Psoas muscle (tissue), 8 donors: ENCODE measurements around the gene CCDC63. TPM values are rescaled to one million over a fixed set of nuclear protein-coding genes. Genes with fewer than 3 reads are reported as not detected.
A peak's percentile ranks its signal among the peaks of the same experiment; 100 is the strongest.

Experiments used
- ATAC-seq, 4 donors: fragments of 200-7000 bp; cut with Tn5 transposase; one replicate each; pipeline ENCODE4 v1.9.1; 2020; ENCODE audit warnings: moderate library complexity in 3 of 4, mild to moderate bottlenecking in 2 of 4
- DNase-seq, 2 donors: peaks; one replicate each; pipeline ENCODE4 v3.0.0-alpha.2; 2020
- H3K27ac ChIP-seq: fragments of 200-600 bp; one replicate; pipeline ENCODE4 v1.8.0; 2022
- H3K27me3 ChIP-seq, 3 donors: fragments of 200-600 bp in 1 of 3; one replicate each; pipeline versions ENCODE4 v1.6.1 to v1.8.0; 2013 to 2022; ENCODE audit warnings: low read length in 2 of 3, mild to moderate bottlenecking in 2 of 3, moderate library complexity in 1 of 3; ENCODE audit not compliant: insufficient read depth in 3 of 3
- H3K36me3 ChIP-seq, 2 donors: fragments of 200-600 bp in 1 of 2; one replicate each; pipeline versions ENCODE4 v1.6.1 to v1.8.0; 2013 to 2022; ENCODE audit warnings: low read depth in 1 of 2, mild to moderate bottlenecking in 1 of 2, moderate library complexity in 1 of 2; ENCODE audit not compliant: insufficient read depth in 1 of 2
- H3K4me1 ChIP-seq: fragments of 200-600 bp; one replicate; pipeline ENCODE4 v1.8.0; 2022
- H3K4me3 ChIP-seq: fragments of 200-600 bp; one replicate; pipeline ENCODE4 v1.8.0; 2022; ENCODE audit warnings: mild to moderate bottlenecking
- H3K9me3 ChIP-seq: fragments of 200-600 bp; one replicate; pipeline ENCODE4 v1.8.0; 2022
- WGBS, 3 donors: extraction: QIAGEN DNeasy Blood & Tissue Kit; methylation state at CpG; one replicate each; pipeline versions ENCODE4 v1.1.6 to v1.1.7; 2013; 5-methylcytosine and 5-hydroxymethylcytosine counted together
- intact Hi-C, 2 donors: fragments of 100-400 bp; cut with DNase I; formaldehyde crosslinking; loops; one replicate each; pipeline versions ENCODE4 v1.11.0 to v1.14.2; 2022
- polyA plus RNA-seq, 3 donors: library from polyadenylated mRNA; stranded (reverse); fragments of 200-250 nt; gene quantifications; one replicate each; pipeline ENCODE4 v1.2.3, GENCODE V29; 2013
- total RNA-seq, 4 donors: library from RNA; stranded (reverse); fragmentation: NEBNext Ultra II Directional in 2 of 4; extraction: Animal tissue kit (Norgen Biotek cat#: 25700) in 2 of 4; gene quantifications; one replicate each; pipeline versions ENCODE4 v1.2.1 to v1.2.4, GENCODE V29; 2021 to 2023
- TF ChIP-seq, protein P1 (sequence below): fragments of 200-600 bp; IDR thresholded peaks from one replicate; pipeline ENCODE4 v1.8.0; 2022; ENCODE audit warnings: antibody characterized with exemption
- donor health status: healthy with polysubstance abuse.
- donor health status: DM: no; HTN: no; CAD: no; lungs with moderate emphysema.
- donor health status: Bipolar disorder and iron deficiency.
- donor health status: healthy.
- donor health status: DM: yes; HTN: yes; CAD: no.
- donor health status: DM: no; HTN: no; CAD: no.
- donor health status: DM: no; HTN: no; CAD: no.
- donor health status: DM: yes; HTN: yes; CAD: no.

The CCDC63 gene
- total and polyA plus RNA-seq, 7 donors, result not detected

GRCh38 chr12:110826592-110827200 lies 20.1 kb upstream of the CCDC63 start:
- intact Hi-C loops, result loop anchor here in 1 of 2 donors (5.0 to 10.0 kb wide), 2 partner anchors 66 to 312 kb away; no protein-coding TSS in a partner anchor
- WGBS, 3 donors, result 12 to 20% (median 13%) methylated on average over 14 of the region's 14 CpGs
- DNase-seq (peak; percentile 86 to 92), ATAC-seq (peak; percentile 90 to 99 (median 96))
- H3K4me3 ChIP-seq, result peak overlapping the region; percentile 42
- H3K9me3 ChIP-seq, result no peaks in the 10 kb centered on the region
- H3K27ac ChIP-seq, result no peak overlapping the region
- no peaks in the 10 kb centered on the region for H3K4me1 ChIP-seq
- H3K27me3 ChIP-seq, result no peaks in the 10 kb centered on the region
- TF ChIP-seq, protein P1, sequence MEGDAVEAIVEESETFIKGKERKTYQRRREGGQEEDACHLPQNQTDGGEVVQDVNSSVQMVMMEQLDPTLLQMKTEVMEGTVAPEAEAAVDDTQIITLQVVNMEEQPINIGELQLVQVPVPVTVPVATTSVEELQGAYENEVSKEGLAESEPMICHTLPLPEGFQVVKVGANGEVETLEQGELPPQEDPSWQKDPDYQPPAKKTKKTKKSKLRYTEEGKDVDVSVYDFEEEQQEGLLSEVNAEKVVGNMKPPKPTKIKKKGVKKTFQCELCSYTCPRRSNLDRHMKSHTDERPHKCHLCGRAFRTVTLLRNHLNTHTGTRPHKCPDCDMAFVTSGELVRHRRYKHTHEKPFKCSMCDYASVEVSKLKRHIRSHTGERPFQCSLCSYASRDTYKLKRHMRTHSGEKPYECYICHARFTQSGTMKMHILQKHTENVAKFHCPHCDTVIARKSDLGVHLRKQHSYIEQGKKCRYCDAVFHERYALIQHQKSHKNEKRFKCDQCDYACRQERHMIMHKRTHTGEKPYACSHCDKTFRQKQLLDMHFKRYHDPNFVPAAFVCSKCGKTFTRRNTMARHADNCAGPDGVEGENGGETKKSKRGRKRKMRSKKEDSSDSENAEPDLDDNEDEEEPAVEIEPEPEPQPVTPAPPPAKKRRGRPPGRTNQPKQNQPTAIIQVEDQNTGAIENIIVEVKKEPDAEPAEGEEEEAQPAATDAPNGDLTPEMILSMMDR, result peak; percentile 72
- H3K36me3 ChIP-seq, result no peaks in the 10 kb centered on the region

DNA sequence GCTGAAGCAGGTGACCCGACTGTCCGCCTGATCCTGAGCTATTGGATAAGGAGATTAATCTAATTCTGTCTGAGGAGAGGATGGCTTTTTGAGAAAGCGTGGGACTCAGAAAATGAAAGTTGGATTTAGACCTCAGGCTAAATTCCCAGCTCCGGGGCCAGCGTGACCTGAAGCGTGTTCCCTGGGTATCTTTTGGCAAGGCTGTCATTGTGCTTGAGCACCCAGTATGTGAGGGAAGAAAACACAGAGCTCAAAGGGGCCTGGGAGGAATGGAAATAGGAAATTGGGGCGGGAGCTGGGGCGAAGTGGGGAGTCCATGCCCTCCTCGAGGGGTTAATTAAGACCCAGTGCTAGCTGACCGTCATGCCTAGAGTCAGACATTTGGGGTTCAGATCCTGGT lies 17.5 kb upstream of the CCDC63 start:
- Histone ChIP-seq H3K36me3 (no peaks in the 10 kb centered on the region), H3K27me3 (no peaks in the 10 kb centered on the region), H3K4me1 (no peaks in the 10 kb centered on the region), H3K4me3 (no peak overlapping the region), H3K27ac (no peak overlapping the region), H3K9me3 (no peaks in the 10 kb centered on the region)
- TF ChIP-seq, protein P1, result no peak
- intact Hi-C loops, result loop anchor here in 1 of 2 donors (5.0 to 10.0 kb wide), 2 partner anchors 63 to 315 kb away; no protein-coding TSS in a partner anchor
- ATAC-seq (no peak), DNase-seq (no peak)
- WGBS, 3 donors, result 68 to 71% (median 69%) methylated on average over 10 of the region's 10 CpGs

- no peak for ATAC-seq
- Histone ChIP-seq H3K4me1 (no peaks in the 10 kb centered on the region), H3K27ac (no peak overlapping the region), H3K9me3 (no peaks in the 10 kb centered on the region), H3K27me3 (no peaks in the 10 kb centered on the region), H3K4me3 (no peak overlapping the region), H3K36me3 (no peaks in the 10 kb centered on the region)
- 75% methylated on average over 4 of the region's 4 CpGs for WGBS, 3 donors
- intact Hi-C loops, result no loop called here
- TF ChIP-seq, protein P1, result no peak
- no peak for DNase-seq
Measured at GRCh38 chr12:110836291-110836690, 10.5 kb upstream of the CCDC63 start.

DNA sequence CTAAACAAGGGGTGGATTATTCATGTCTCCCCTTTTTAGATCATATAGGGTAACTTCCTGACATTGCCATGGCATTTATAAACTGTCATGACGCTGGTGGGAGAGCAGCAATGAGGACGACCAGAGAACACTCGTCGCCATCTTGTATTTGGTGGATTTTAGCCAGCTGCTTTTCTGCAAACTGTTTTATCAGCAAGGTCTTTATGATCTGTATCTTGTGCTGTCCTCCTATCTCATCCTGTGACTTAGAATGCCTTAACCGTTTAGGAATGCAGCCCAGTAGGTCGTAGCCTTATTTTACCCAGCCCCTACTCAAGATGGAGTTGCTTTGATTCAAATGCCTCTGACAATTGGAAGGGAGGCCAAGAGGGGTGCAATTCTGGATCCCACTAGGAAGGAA lies 5.8 kb upstream of the CCDC63 start:
- 63 to 64% (median 63%) methylated on average over 6 of the region's 6 CpGs for WGBS, 3 donors

More for the DNA sequence above, 5.8 kb upstream of the CCDC63 start:
- H3K36me3 ChIP-seq, result no peaks in the 10 kb centered on the region
- no peak overlapping the region for H3K4me3 ChIP-seq
- no peak for DNase-seq
- TF ChIP-seq, protein P1, result no peak
- no peaks in the 10 kb centered on the region for H3K27me3 ChIP-seq
- no peaks in the 10 kb centered on the region for H3K9me3 ChIP-seq
- ATAC-seq, result no peak
- peaks cover 4% of the 10 kb centered on the region for H3K4me1 ChIP-seq
- H3K27ac ChIP-seq, result no peak overlapping the region
- intact Hi-C loops, result no loop called here
